Thyroid gland (tissue), 4 donors: ENCODE measurements around the gene RAP1A.

Experiments
- POLR2A ChIP-seq, 2 donors: fragments of 450-650 bp; IDR thresholded peaks; one replicate each; pipeline ENCODE4 v1.6.1; 2017; ENCODE audit warnings: antibody characterized with exemption in 2 of 2, mild to moderate bottlenecking in 2 of 2, moderate library complexity in 1 of 2
- TF ChIP-seq, protein P1 (sequence below), 6 experiments: fragments of 200-600 bp in 3 of 6; fragments of 450-650 bp in 3 of 6; sonication (generic) in 3 of 6; IDR thresholded peaks; one replicate each; pipeline ENCODE4 v1.5.1; 2016 to 2019; ENCODE audit warnings: antibody characterized with exemption in 6 of 6, mild to moderate bottlenecking in 2 of 6, inconsistent platforms in 1 of 6, moderate library complexity in 1 of 6

- TF ChIP-seq, protein P1, sequence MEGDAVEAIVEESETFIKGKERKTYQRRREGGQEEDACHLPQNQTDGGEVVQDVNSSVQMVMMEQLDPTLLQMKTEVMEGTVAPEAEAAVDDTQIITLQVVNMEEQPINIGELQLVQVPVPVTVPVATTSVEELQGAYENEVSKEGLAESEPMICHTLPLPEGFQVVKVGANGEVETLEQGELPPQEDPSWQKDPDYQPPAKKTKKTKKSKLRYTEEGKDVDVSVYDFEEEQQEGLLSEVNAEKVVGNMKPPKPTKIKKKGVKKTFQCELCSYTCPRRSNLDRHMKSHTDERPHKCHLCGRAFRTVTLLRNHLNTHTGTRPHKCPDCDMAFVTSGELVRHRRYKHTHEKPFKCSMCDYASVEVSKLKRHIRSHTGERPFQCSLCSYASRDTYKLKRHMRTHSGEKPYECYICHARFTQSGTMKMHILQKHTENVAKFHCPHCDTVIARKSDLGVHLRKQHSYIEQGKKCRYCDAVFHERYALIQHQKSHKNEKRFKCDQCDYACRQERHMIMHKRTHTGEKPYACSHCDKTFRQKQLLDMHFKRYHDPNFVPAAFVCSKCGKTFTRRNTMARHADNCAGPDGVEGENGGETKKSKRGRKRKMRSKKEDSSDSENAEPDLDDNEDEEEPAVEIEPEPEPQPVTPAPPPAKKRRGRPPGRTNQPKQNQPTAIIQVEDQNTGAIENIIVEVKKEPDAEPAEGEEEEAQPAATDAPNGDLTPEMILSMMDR (IDR thresholded peaks at IDR 0.05) = no peak
- no peak for TF ChIP-seq POLR2A (IDR thresholded peaks at IDR 0.05)
Observed at GRCh38 chr1:111733992-111734341, 114.4 kb downstream of the RAP1A start.
